ENCODE data around the gene C6orf47.

DNA sequence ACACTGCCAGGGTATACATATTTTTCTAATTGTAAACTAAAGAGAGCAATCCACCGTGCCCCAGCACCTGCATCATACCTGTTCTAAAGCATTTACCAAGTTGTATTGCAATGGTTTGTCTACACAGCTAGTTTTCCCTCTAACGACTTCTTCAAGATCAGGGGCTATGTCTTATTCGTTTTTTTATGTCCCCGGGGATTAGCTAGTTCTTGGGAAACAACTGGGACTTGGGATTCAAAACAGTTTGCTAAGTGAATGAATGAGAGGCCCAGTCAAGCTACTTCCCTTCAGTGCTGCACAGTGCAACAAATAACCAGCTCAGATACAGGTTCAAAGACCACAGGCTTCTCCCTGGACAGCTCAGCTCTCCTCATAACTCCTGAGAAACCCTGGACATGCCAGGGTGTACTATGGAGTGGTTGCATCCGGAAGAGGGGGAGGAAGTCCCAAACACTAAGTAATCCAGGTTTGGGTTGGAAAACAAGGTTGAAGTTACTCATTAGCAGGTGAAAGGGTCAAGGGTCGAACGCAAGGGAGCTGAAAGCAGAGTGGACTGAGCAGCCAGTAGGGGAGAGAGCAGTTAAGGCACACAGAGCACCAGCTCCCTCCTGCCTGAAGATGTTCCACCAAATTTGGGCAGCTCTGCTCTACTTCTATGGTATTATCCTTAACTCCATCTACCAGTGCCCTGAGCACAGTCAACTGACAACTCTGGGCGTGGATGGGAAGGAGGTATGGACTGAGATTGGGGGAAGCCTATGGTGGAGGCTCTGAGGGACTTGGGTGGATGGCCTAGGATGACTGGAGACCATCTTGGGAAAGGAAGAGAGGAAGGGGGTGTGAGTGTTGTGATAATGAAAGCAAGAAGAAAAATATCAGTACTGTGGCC is 5.0 kb downstream of the C6orf47 start, which contains the start of gene APOM:
- TF ChIP-seq, protein P1, sequence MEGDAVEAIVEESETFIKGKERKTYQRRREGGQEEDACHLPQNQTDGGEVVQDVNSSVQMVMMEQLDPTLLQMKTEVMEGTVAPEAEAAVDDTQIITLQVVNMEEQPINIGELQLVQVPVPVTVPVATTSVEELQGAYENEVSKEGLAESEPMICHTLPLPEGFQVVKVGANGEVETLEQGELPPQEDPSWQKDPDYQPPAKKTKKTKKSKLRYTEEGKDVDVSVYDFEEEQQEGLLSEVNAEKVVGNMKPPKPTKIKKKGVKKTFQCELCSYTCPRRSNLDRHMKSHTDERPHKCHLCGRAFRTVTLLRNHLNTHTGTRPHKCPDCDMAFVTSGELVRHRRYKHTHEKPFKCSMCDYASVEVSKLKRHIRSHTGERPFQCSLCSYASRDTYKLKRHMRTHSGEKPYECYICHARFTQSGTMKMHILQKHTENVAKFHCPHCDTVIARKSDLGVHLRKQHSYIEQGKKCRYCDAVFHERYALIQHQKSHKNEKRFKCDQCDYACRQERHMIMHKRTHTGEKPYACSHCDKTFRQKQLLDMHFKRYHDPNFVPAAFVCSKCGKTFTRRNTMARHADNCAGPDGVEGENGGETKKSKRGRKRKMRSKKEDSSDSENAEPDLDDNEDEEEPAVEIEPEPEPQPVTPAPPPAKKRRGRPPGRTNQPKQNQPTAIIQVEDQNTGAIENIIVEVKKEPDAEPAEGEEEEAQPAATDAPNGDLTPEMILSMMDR (IDR thresholded peaks at IDR 0.05; ENCODE audit: low read depth, low read length), result no peak
- no peak for TF ChIP-seq EZH2phosphoT487 (IDR thresholded peaks at IDR 0.05; ENCODE audit: low read depth)
